VCaP (cell line): ENCODE measurements around the gene CD247.

Experiments used
- H3K27ac ChIP-seq: fragments of 450-650 bp; 2 replicates; pipeline ENCODE4 v1.5.1; 2017
- TF ChIP-seq, protein P1 (sequence below): fragments of 450-650 bp; conservative IDR thresholded peaks from 2 replicates; pipeline ENCODE4 v1.5.1; 2017; ENCODE audit warnings: mild to moderate bottlenecking, moderate library complexity

Gene CD247

DNA sequence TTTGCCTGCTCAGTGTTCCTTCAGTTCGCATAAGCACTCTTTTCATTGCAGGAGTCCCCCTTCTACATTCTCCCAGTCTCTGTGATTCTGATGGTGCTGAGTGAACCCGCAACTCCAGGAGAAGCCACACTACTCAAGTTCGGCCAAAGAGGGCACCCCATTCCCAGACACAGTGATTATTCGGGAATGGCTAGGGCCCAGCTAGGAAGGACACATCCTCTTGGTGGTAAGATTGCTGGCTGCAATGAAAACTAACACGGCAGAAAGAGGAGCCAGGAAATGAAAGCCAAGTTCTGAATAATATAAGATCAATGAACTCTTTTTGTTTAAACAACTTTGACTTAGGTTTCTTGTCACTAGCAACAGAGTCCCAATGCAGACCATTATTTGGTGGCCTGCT lies 20.3 kb upstream of the CD247 start:
- no peak overlapping the region for H3K27ac ChIP-seq
- TF ChIP-seq, protein P1, sequence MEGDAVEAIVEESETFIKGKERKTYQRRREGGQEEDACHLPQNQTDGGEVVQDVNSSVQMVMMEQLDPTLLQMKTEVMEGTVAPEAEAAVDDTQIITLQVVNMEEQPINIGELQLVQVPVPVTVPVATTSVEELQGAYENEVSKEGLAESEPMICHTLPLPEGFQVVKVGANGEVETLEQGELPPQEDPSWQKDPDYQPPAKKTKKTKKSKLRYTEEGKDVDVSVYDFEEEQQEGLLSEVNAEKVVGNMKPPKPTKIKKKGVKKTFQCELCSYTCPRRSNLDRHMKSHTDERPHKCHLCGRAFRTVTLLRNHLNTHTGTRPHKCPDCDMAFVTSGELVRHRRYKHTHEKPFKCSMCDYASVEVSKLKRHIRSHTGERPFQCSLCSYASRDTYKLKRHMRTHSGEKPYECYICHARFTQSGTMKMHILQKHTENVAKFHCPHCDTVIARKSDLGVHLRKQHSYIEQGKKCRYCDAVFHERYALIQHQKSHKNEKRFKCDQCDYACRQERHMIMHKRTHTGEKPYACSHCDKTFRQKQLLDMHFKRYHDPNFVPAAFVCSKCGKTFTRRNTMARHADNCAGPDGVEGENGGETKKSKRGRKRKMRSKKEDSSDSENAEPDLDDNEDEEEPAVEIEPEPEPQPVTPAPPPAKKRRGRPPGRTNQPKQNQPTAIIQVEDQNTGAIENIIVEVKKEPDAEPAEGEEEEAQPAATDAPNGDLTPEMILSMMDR: no peak

DNA sequence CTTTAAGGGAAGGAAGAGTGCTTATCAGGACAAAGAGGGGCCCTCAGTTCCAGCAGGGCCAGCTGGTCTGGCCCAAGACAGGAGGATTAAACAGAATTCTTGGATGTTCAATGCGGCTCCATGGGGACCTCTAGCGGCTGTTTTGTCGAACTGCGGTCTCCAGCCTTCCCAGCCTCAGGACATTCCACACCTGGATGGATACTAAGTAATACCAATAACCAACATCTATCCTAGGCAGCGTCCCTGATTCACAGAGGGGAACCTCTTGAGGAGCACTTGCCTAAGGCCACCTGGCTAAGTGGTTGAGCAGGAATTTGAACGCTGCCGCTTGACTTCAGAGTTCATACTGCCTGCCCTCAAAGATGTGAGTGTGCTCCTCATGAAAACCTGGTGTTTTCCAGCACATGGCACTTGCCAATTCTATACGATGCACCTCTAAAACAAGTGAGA lies 15.5 kb upstream of the CD247 start:
- H3K27ac ChIP-seq: no peak overlapping the region
- TF ChIP-seq, protein P1: peak; percentile 92

DNA sequence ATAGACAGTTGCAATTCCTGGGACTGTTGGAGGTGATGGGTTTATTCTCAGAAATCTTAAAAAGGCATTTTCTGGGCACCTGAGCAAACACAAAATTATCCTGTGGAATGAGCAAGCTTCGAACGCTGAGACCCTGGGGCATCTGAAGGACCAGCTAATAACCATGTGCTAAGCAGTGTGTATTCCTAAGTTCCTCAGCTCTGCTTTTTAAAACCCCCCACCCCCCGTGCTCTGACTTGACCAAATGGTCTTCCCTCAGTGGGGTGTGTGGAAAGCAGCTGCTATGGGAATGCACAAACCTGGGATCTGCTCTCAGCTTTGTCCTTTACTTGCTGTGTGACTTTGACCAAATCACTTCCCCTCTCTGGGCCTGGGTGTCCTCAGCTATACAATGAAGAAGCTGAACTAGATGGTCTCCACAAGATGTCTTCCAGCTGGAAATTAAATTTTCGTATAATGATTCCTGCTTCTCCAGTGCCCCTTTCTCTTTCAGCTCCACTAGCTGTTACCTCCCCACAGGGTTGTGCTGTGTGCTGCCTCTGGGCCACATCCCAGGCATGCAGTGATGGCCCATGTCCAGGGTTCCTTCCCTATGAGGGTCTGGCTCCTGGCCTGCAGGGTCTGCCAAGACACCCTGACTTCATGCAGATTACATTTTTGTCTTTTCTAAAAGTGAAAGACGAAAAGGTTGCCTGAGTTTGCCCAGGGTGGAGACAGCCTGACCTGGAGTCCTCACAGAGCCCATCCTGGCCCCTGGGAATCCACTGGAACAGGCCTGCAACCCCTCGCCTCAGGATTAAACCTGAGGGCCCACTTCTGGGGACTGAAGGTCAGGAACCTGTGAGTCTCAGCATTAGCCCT lies 14.9 kb upstream of the CD247 start:
- TF ChIP-seq, protein P1: no peak
- H3K27ac ChIP-seq: no peak overlapping the region

DNA sequence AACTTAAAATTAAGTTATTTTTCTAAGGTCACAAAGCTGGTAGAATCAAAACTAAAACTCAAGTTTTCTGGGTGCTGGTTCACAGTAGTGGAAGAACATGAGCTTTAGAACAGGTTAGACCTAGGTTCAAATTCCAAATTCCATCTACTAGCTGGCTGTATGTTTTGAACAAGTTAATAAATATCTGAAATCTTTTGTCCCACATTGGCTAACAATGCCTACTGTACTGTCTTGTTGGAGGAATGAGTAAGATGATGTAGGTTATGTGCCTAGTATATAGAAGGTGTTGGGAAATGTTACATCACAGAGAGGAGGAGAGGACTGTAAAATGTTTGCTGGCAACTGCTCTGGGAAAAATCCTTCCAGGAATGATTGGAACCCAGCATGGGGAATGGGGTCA lies 14.0 kb upstream of the CD247 start:
- no peak overlapping the region for H3K27ac ChIP-seq
- TF ChIP-seq, protein P1: no peak

DNA sequence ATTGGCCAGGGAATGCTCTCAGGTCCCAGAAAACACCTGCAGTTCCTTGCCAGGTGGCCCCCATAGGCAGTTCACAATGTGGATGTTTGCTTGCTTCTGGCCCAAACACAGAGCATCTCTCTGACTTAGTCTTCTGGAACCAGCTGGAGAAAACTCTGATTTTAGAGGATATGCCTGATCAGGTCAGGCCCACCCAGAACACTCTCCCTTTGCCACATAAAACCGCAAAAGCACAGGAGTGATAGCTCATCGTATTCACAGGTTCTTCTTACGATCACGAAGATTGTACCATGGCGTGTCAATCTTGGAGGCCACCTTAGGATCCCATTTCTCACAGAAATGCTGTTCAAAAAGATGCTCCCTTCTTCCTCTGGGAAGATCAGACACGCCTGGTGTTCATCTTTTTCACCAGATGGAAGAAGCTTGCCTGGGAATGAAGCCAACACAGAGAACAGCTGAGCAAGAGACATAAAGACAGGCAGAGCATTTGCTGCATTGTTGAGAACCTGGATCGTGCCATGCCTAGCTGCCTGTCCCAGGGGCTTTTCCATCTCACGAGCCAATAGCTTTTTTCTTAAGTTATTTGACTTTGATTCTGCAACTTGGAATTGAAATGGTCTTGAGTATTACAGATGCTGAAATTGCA lies 11.6 kb upstream of the CD247 start:
- TF ChIP-seq, protein P1: no peak
- H3K27ac ChIP-seq: no peak overlapping the region

DNA sequence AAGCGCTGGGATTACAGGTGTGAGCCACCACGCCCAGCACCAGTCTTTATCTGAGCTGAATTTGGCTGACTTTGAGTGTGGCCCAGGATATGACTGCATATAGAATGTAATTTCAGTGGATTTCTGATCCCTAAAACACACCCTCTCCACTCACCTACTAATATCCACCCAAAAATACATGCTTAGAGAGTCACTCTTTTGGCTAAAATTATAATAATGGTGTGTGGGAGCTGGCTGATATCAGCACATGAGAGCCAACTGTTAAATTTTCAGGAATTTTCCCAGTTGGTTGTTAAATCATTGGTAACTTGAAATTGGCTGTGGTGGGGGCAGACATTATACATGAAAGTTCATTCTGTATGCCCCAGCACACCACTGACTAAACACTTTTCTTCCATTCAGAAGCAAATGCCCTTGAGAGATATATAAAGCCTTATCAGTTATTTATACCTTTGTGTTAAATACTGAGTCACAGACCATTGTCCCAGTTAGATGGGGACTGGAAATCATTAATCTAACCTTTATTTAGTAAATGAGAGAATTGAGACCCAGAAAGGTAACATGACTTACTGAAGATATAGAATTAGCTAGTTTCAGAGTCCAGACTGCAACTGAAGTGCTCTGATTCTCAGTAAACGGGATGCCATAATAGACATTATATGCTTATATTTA lies 9.9 kb upstream of the CD247 start:
- H3K27ac ChIP-seq: no peak overlapping the region
- TF ChIP-seq, protein P1: no peak
